ENCODE data around the gene DPP6.

DNA sequence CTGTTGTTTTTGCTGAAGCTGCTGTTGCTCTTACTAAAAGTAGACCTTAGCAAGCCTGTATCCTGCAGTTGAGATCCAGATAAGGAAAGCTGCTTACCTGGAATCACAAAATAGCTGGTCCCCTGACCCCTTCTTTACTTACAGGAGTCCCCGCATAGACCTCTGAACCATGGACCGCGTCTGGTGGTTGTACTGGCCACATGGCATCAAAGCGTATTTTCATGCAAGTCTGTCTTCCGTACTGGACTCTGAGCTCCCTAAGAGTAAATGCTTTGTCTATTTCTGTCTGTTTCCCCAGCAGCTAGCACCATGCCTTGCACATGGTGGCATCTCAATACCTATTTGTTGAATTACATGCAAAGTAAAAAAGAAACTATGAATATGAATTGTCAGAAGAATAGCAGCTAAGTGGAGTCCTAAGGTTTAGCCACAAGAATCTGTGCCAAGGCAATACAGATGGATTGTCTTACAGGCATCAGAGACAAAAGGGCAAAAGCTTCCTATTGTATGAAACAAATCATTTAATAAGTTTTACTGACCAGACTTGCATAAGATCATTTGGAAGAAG is 791.6 kb downstream of the DPP6 start:
- TF ChIP-seq EZH2phosphoT487 (IDR thresholded peaks at IDR 0.05; ENCODE audit: unreplicated experiment), result no peak
- no peak for TF ChIP-seq CTCF (conservative IDR thresholded peaks at IDR 0.05; ENCODE audit: low read depth in 2 of 2)
